Breast epithelium (tissue), 4 donors: ENCODE data around the gene LILRB2. TPM values are rescaled to one million over a fixed set of nuclear protein-coding genes. Genes with fewer than 3 reads are reported as not detected.
A peak's percentile ranks its signal among the peaks of the same experiment; 100 is the strongest.

Experiments used
- DNase-seq, 2 donors: peaks; one replicate each; pipeline ENCODE4 v3.0.0-alpha.2; 2019; ENCODE audit warnings: low spot score in 2 of 2
- H3K27ac ChIP-seq, 2 donors: fragments of 200-600 bp; sonication (generic) in 1 of 2; one replicate each; pipeline ENCODE4 v1.5.1; 2016 to 2019; ENCODE audit warnings: mild to moderate bottlenecking in 1 of 2
- H3K27me3 ChIP-seq, 2 donors: fragments of 200-600 bp; sonication (generic) in 1 of 2; one replicate each; pipeline versions ENCODE4 v1.5.1 to v1.6.0; 2017 to 2019; ENCODE audit warnings: control low read depth in 1 of 2, mild to moderate bottlenecking in 1 of 2
- H3K36me3 ChIP-seq: fragments of 200-600 bp; one replicate; pipeline ENCODE4 v1.5.1; 2019
- H3K4me1 ChIP-seq, 2 donors: fragments of 200-600 bp; sonication (generic); one replicate each; pipeline ENCODE4 v1.5.1; 2016 to 2019; ENCODE audit warnings: control low read depth in 1 of 2
- H3K4me3 ChIP-seq, 3 donors: fragments of 200-600 bp; sonication (generic); 1 replicate in 2 of 3; 2 replicates in 1 of 3; pipeline ENCODE4 v1.5.1; 2016 to 2019; ENCODE audit warnings: mild to moderate bottlenecking in 3 of 3, moderate library complexity in 2 of 3
- H3K9me3 ChIP-seq, 2 donors: fragments of 200-600 bp; sonication (generic) in 1 of 2; one replicate each; pipeline ENCODE4 v1.5.1; 2016 to 2019; ENCODE audit warnings: control low read depth in 1 of 2
- POLR2A ChIP-seq: fragments of 450-650 bp; IDR thresholded peaks from one replicate; pipeline ENCODE4 v1.6.1; 2016; ENCODE audit warnings: antibody characterized with exemption, mild to moderate bottlenecking, moderate library complexity
- POLR2AphosphoS5 ChIP-seq, 3 donors: sonication (generic); formaldehyde crosslinking; IDR thresholded peaks; one replicate each; pipeline ENCODE4 v1.6.1; 2017; ENCODE audit warnings: antibody characterized with exemption in 3 of 3
- intact Hi-C: fragments of 100-400 bp; cut with DNase I; formaldehyde crosslinking; loops from one replicate; pipeline ENCODE4 v1.15.1; 2023; ENCODE audit warnings: low total_unique reads
- total RNA-seq, 3 donors: library from RNA; depleted of rRNA; stranded (reverse); fragments of >200 nt; gene quantifications; one replicate each; pipeline ENCODE4 v1.1.0, GENCODE V29; 2016
- TF ChIP-seq, protein P1 (sequence below), 3 donors: fragments of 450-650 bp; IDR thresholded peaks; one replicate each; pipeline ENCODE4 v1.5.1; 2016 to 2017; ENCODE audit warnings: antibody characterized with exemption in 3 of 3, mild to moderate bottlenecking in 3 of 3, moderate library complexity in 3 of 3

Gene LILRB2
- total RNA-seq, 3 donors from 2014 or later, result 0.98 to 3.5 (median 1.8) TPM

DNA sequence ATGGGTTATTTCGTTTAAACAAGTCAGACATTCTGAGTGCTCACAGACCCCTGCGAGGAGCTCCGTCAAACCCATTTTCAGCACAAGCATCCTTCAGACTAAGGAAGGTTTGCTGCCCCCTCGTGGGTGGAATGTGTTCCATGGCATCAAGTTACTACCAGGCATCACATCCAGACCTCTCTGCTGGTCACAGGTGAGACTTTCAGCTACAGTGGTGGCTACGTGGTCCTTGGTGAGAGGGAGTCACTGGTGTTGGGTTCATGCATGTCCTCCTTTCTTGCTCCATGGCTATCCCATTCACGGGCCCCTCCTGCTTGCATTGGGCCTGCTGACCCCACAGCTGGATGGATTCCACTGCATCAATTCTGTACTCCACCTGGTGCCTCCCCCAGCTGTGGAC is 14.8 kb downstream of the LILRB2 start:
- DNase-seq, result peak; percentile 39 to 72
- TF ChIP-seq, protein P1, sequence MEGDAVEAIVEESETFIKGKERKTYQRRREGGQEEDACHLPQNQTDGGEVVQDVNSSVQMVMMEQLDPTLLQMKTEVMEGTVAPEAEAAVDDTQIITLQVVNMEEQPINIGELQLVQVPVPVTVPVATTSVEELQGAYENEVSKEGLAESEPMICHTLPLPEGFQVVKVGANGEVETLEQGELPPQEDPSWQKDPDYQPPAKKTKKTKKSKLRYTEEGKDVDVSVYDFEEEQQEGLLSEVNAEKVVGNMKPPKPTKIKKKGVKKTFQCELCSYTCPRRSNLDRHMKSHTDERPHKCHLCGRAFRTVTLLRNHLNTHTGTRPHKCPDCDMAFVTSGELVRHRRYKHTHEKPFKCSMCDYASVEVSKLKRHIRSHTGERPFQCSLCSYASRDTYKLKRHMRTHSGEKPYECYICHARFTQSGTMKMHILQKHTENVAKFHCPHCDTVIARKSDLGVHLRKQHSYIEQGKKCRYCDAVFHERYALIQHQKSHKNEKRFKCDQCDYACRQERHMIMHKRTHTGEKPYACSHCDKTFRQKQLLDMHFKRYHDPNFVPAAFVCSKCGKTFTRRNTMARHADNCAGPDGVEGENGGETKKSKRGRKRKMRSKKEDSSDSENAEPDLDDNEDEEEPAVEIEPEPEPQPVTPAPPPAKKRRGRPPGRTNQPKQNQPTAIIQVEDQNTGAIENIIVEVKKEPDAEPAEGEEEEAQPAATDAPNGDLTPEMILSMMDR (IDR thresholded peaks at IDR 0.05), result peak in 2 of 3 donors; percentile 52 to 60
- TF ChIP-seq POLR2A, result no peak
- H3K36me3 ChIP-seq, result no peaks in the 10 kb centered on the region
- no peaks in the 10 kb centered on the region for H3K9me3 ChIP-seq
- H3K4me3 ChIP-seq, result no peak overlapping the region
- no peaks in the 10 kb centered on the region for H3K4me1 ChIP-seq
- no peak overlapping the region for H3K27ac ChIP-seq
- intact Hi-C loops, result no loop called here
- H3K27me3 ChIP-seq, result no peaks in the 10 kb centered on the region

- Histone ChIP-seq H3K9me3 (no peaks in the 10 kb centered on the region), H3K27ac (no peak overlapping the region), H3K27me3 (peaks cover 0 to 4% of the 10 kb centered on the region in 2 donors), H3K36me3 (no peaks in the 10 kb centered on the region), H3K4me1 (no peaks in the 10 kb centered on the region), H3K4me3 (no peak overlapping the region)
- intact Hi-C loops, result no loop called here
- DNase-seq, result no peak
- TF ChIP-seq POLR2A (no peak), POLR2AphosphoS5 (IDR thresholded peaks at IDR 0.05) (no peak)
- TF ChIP-seq, protein P1 (IDR thresholded peaks at IDR 0.05), result no peak
Measured at GRCh38 chr19:54262470-54262869, 18.4 kb downstream of the LILRB2 start.

GRCh38 chr19:54262066-54262465 is 18.8 kb downstream of the LILRB2 start:
- no peak for DNase-seq
- Histone ChIP-seq H3K27me3 (peaks cover 0 to 8% of the 10 kb centered on the region in 2 donors), H3K36me3 (no peaks in the 10 kb centered on the region), H3K27ac (no peak overlapping the region), H3K4me3 (no peak overlapping the region), H3K4me1 (no peaks in the 10 kb centered on the region), H3K9me3 (no peaks in the 10 kb centered on the region)
- intact Hi-C loops, result no loop called here
- TF ChIP-seq, protein P1 (IDR thresholded peaks at IDR 0.05), result no peak
- TF ChIP-seq POLR2A (no peak), POLR2AphosphoS5 (IDR thresholded peaks at IDR 0.05) (no peak)

DNA sequence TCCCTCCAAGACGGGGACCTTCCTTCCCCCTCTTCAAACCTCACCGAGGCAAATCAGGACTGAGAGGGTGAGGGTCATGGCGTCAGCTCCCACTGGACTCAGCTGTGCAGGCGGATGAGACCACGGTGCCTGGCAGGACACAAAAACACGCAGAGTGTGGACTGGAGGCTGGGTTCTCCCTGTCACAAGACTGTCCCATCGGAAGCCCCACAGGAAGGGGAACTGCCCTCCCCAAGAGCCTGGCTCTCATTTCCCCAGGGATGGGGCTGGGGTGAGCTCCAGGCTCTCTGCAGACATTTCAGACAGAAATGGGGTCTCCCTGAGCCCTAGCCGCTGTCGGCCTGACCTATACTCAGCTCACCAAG is 23.8 kb downstream of the LILRB2 start, which contains the start of gene LILRB5:
Gene LILRB5 (minus strand): TSS at position 158 of the 365 bp plus-strand sequence. CDS start 80 bp downstream, at position 78.
- H3K36me3 ChIP-seq, result no peaks in the 10 kb centered on the region
- intact Hi-C loops, result no loop called here
- H3K27me3 ChIP-seq, result peaks cover 0 to 57% of the 10 kb centered on the region in 2 donors
- no peak for DNase-seq
- peak within 1 kb of the TSS in 1 of 3 donors; percentile 39 for H3K4me3 ChIP-seq
- H3K27ac ChIP-seq, result no peak within 1 kb of the TSS
- H3K4me1 ChIP-seq, result no peaks in the 10 kb centered on the region
- no peaks in the 10 kb centered on the region for H3K9me3 ChIP-seq
- no peak for TF ChIP-seq POLR2A
- TF ChIP-seq POLR2AphosphoS5 (IDR thresholded peaks at IDR 0.05), result no peak
- TF ChIP-seq, protein P1 (IDR thresholded peaks at IDR 0.05), result no peak

DNA sequence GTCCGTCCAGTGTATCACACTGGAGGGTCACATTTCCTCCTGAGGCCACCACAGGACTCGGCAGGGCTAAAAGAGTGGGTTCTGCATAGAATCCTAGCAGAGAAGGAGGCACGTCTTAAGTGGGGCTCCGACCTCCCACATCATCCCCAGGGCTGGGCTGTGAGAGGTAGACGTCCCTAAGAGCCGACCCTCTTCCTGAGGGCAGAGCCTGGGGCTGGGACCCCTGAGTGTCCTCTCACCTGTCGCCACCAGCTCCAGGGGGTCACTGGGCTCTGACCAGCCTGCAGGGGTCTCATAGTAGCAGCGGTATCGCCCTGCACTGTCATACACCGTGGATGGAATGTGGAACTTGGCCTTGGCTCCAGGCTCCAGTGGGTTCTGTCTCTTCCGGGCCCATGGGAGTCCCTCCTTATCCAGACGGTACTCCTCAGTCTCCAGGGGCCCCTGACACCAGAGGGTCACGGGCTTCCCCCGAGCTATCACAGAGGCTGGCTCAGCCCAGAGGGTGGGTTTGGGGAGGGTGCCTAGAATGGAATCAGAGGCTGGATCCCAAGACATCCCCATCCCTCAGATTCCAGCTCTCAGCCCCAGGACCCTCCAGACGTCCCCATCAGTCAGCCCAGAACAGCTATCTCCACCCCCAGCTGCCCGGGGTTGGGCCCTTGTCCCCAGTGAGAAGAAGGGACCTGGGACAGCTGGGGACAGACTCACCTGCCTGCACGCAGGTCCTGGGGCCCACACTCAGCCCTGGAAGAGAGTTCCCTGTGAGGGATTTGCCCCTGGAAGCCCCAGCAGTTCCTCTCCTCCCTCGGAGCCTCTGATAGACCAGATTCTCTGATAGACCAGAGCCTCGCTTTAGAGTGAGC is 24.4 kb downstream of the LILRB2 start:
- Histone ChIP-seq H3K36me3 (no peaks in the 10 kb centered on the region), H3K4me1 (no peaks in the 10 kb centered on the region), H3K27me3 (peaks cover 0 to 59% of the 10 kb centered on the region in 2 donors), H3K27ac (no peak overlapping the region), H3K4me3 (peak overlapping the region in 1 of 3 donors; percentile 39), H3K9me3 (no peaks in the 10 kb centered on the region)
- intact Hi-C loops, result no loop called here
- TF ChIP-seq POLR2A, result no peak
- TF ChIP-seq, protein P1 (IDR thresholded peaks at IDR 0.05), result no peak
- TF ChIP-seq POLR2AphosphoS5 (IDR thresholded peaks at IDR 0.05), result no peak
- no peak for DNase-seq
